Islet of Langerhans (tissue), 1 donor: ENCODE measurements around the gene ISG20.
"Not testable (repeated sequence)": the region's sequence is repeated elsewhere in the genome, so short reads cannot be mapped to it uniquely, and the experiment has no call there.

ENCODE experiments used
- FAIRE-seq: peaks from one replicate; lab custom pipeline; 2011; peaks lifted over from hg19 to GRCh38; lab: Jason Lieb, UNC

ISG20 gene

DNA sequence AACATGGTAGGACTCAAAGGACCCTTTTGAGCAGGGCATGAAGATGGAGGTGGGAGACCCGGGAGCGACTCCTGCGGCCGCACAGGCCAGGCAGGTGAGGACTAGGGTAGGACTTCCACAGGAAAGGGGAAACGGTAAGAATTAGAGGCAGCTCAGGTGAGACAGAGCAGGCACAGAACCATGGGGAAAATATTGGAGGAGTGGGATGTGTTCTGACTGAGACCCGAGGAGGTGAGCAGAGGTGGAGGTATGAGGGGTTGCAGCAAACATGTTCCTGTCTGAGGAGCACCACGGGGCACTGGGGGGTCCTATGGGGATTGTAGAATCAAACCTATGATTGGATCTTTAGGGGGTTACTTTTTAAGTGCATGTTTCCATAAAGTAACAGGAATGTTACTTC lies 1.4 kb upstream of the ISG20 start:
- FAIRE-seq: no peak

DNA sequence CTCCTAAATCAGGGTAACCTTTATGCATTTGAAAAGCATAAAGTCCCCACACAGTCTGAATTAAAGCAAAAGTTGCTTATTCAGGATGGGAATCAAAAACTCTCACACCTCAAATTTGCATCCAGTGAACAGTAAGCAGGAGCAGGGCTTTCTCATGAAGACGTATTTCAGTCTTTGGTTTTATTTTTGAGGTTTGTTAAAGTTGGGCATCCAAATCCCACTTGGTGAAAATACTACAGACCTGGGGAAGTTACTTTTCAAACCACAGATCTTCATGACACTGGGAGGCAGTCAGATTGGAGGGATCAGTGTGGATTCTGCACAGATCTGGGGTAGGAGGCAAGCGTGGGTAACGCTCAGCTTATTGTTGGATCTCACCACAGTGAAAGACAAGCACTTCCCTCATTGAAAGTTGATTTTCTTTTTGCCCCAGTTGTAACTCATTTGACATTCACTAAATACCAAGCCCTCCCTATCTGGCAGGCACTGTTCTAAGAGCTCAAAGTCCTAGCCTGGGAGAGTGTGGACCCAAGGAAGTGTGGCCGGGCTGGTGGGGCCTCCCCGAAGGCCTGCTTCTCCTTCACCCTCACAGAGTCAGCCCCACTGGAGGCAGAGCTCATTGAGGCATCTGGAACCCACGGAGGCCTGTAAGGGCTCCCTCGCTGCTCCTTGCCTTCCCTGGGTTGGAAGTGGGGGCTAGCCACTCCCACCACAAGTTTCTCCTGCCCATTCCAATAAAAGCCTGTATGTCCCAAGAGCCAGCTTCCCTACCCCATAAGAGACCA lies 783 bp upstream of the ISG20 start:
- FAIRE-seq: no peak

DNA sequence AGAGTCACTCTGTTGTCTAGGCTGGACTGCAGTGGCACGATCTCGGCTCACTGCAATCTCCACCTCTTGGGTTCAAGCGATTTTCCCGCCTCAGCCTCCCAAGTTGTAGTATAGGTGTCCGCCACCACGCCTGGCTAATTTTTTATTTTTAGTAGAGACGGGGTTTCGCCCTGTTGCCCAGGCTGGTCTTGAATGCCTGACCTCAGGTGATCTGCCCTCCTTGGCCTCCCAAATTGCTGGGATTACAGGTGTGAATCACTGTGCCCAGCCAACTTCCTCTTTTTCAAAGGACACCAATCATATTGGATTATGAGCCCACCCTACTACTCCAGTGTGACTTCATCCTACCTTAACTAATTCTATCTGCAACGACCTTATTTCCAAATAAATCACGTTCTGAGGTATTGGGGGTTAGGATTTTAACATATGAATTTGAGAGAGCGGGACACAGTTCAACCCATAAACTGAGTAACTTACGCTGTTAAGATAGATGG lies 3.2 kb downstream of the ISG20 start:
- no peak for FAIRE-seq

DNA sequence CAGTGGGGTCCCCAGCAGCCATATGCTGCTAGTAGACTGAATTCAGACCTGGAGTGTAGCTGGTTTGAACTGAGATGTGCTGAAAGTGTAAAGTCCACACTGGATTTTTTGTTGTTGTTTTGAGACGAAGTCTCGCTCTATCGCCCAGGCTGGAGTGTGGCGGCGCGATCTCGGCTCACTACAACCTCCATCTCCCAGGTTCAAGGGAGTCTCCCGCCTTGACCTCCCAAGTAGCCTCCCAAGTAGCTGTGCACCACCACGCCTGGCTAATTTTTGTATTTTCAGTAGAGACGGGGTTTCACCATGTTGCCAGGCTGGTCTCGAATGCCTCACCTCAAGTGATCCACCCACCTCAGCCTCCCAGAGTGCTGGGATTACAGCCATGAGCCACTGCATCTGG lies 3.7 kb downstream of the ISG20 start:
- FAIRE-seq: not testable (repeated sequence)

DNA sequence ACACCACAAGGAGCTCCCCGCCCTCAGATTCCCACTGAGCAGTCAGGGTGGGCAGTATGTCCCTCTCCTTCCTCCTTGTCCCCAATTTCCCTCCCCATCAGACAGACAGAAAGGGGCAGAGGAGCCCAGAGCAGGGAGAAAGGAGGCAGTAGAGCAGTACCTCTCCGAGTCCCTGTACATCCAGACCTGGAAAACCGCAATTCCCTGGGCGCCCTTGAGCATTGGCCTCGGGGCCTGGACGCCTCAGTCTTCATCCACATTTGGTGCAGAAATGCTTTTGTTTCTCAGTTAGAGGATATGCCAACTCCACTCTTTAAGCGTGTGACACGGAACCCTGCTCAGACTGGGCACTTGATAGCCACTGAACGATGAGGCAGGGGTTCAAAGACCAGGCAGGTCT lies 5.9 kb downstream of the ISG20 start:
- no peak for FAIRE-seq

DNA sequence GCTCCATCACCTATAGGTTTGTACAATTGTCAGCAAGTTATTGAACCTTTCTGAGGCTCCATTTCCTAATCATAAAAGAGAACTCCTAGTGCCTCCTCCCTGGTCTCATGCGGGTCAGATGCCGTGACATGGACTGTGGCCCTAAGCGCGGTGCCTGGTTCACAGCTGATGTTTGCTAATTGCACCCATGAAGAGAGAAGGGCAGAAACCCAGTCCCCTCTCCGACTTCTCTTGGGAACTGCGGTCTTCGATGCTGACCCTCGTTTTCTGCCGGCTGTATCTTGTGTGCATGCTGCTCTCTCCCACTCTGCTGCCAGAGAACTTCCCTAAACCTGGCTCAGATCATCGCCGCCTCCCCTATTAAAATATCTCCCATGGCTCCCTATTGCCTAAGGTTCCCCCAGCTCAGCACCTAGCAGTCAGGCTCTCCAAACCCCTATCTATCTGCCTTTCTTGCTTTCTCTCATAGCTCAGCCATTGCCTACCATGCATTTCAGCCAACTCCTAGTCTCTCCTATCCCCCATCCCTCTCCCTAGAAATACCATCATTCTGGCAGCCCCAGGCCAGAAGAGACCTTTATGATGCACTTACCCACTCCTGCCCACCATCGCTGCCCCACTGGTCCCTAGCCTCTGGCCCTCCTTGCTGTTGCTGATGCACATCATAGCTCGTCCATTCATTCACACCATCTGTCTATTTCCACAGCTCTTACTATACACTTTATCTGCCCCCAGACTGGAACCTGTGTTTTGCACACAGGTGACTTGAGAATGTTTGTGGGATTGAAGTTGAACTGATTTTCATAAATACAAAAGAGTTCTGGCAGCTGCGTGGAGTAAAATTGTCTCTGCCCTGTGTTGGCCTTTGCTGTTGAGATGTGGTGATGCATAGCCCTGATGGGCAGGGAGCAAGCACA lies 6.6 kb downstream of the ISG20 start:
- no peak for FAIRE-seq

DNA sequence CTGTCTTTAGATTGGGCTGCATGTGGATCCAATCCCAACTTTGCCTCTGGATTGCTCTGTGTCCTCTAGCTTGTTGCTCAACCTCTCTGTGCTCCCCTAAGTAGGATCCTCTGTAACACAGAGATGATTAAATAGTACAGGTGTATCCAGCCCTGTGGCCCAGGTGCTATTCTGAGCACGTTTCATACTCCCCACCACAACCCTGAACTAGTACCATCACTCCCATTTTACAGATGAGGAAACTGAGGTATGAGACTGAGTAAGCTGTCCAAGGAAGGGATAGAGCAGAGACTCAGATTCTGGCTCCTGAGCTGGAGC lies 7.2 kb downstream of the ISG20 start:
- FAIRE-seq: no peak

DNA sequence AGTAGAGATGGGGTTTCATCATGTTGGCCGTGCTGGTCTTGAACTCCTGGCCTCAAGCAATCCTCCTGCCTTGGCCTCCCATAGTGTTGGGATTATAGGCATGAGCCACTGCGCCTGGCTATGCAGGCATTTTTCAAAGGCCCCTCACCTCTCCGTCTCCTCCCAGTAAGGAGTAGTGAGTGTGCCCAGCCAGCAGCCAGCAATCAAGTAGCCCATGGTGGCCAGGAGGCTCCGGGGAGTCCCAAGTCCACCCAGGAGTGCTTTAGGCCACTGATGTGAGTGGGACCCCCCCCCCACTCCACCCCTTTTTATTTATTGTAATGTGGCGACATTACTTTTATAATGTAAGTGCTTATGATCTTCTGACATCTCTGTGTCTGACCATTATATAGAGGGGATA lies 8.1 kb downstream of the ISG20 start:
- no peak for FAIRE-seq

DNA sequence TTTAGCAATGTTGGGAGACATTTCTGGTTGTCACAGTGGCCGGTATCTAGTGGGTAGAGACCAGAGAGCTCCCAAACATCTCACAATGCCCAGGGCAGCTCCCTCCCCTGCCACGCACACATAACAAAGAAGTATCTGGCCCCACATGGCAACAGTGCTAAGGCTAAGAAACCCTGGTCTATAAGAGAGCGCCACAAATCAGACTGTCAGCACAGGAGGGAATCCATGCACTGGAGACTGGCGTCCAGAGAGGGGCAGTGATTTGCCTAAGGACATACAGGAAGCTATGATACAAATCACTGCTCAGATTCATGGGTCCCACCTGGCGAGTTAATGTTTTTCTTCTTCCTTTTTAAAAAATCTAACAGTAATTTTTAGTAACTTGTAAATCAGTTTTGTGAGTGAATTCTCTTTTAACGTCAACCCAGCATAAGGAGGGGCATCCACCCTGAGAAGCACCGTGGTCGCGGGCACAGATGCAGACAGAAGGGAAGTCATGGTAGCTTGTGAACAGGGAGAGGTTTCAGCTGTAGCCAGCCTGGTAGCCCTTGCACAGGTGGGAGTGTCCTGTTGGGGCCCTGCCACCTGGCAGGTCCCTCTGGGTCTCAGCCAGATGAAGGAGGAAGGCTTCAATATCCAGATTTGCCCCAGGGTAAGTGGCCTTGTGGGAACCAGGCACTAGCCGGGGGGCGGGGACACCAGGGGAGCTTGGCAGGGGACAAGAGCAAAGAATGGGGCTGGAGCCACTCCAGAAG lies 8.7 kb downstream of the ISG20 start:
- FAIRE-seq: no peak

DNA sequence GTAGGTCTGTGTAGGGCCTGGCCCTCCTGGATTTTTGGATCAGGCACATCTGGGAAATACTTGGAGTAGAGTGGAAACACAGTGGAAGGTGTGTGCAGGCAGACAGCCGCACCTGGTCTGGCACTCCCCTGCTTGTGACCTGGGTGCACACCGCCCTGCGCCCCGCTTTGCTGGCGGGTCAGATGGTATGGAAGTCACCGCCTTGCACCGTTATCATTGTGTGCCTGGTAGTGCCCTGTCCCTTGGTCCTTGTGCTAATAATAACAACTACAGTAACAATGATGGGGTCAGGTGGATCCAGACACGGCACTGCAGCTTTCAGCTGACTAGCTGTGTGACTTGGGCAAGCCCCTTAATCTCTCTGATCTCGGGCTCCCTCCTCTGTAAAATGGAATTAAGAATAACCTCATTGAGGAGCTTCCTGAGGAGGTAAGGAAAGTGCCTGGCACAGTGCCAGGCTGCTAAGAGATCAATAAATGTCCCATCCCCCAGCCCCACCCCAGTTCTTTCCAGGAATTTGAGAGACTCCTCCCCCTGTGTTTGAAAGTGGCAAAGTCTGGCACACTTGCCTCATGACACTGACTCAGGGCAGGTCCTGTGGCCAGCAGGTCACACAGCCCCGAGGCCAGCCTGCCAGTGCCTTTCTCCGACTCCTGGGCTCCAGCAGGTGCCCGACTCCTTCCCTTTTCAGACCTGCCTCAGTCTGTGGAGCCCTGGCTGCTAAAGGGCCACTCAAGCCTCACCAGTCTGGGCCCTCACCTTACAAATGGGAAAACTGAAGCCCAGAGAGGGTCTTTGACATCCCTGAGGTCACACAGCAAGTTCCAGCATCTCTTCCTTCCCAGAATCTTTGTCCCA lies 9.8 kb downstream of the ISG20 start:
- FAIRE-seq: no peak

DNA sequence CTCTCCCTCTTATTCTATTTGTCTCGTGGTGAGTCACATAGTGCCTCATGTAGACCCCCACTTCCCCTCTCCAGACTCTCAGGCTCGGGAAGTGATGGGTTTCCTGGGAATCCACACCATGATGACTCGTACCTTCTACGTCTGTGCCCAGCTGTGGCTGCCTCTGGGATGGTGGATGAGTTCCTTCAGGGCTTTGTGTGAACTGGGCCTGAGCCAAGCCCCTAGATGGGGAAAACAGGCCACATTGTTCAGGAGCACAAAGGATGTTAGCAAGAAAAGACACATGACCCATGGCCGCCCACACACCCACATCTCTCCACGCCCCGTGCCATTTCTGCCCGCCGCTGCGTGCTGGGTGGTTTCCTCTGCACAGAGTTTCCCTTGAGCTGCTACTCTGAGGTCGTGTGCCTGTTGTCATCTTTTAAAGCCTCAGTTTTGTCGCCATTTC lies 10.5 kb downstream of the ISG20 start:
- no peak for FAIRE-seq

DNA sequence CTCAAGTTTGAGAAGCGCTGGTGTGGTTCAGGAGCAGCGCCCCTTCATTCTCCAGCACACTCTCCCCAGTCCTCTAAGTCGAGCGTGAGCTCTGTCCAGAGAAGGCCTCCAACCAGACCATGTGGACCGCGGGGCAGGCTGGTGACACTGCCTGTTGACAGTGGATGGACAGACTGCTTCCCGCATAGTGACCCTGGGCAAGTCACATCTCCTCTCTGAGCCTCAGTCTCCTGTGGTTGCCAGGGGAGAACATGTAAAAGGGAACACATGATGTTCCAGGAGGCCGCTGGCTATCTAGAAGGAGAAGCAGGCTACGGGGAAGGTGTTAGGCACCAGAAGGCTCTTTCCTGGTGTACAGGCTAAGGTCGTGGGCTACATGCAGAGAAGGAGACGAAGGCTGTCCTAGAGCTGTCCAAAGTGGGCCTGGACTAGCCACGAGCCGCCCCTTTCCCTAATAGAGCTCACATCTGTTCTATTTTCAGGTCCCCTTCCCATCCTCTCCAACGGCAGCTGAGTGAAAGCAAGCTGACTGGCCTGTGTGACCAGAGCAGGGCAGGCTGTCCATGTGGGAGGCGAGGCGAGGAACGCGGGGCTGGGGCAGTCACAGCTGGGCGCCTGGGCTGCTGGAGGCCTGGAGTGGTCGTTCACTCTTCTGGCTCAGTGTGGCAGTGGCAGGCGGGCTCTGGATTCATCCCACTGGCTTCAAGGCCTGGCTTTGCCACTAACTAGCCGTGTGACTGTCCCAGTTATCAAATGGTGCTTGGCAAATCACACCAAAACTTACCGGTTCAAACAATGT lies 11.1 kb downstream of the ISG20 start:
- no peak for FAIRE-seq

DNA sequence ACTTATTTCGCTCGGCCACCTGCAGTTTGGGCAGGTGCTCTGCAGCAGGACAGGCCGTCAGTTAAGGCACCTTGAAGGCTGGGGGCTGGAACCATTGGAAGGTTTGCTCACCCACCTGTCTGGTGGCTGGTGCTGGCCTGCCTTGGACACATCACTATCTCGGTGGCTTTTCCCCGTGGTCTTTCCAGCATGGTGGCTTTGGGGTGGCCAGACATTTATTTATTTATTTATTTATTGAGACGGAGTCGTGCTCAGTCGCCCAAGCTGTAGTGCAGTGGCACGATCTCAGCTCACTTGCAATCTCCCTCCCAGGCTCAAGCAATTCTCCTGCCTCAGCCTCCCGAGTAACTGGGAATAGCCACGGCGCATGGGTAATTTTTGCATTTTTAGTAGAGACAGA lies 11.7 kb downstream of the ISG20 start:
- no peak for FAIRE-seq

DNA sequence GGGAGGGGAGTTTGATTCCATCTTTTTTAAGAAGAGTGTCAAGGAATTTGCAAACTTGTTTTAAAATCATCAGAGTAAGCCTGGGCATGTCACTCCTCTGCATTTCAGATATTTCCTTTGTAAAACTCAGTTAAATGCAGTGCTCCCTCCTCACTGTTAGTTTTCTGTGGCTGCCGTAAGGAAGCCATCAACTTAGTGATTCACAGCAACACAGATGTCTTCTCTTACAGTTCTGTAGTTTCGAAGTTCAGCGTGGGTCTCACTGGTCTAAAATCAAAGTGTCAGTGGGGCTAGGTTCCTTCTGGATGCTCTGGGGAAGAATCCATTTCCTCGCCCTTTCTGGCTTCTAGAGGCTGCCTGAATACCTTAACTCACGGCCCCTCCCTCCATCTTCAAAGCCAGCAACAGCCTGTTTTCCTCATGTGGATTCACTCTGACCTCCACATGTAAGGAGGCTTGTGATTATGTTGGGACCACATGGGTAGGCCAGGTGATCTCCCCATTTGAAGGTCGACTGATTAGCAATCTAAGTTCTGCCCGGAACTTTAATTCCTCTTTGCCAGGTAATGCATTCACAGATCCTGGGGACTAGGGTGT lies 12.4 kb downstream of the ISG20 start:
- no peak for FAIRE-seq

DNA sequence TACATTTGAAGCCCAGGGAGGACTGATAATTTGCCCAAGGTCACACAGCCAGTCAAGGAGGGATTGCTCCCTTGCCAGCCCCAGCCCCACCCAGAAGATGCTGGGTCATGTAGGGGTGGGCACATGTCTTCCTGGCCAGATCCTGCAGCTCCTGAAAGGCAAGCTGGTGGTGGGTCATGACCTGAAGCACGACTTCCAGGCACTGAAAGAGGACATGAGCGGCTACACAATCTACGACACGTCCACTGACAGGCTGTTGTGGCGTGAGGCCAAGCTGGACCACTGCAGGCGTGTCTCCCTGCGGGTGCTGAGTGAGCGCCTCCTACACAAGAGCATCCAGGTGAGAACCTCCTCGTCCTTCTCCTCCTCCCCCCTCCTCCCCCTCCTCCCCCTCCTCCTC lies 13.2 kb downstream of the ISG20 start:
- FAIRE-seq: no peak

DNA sequence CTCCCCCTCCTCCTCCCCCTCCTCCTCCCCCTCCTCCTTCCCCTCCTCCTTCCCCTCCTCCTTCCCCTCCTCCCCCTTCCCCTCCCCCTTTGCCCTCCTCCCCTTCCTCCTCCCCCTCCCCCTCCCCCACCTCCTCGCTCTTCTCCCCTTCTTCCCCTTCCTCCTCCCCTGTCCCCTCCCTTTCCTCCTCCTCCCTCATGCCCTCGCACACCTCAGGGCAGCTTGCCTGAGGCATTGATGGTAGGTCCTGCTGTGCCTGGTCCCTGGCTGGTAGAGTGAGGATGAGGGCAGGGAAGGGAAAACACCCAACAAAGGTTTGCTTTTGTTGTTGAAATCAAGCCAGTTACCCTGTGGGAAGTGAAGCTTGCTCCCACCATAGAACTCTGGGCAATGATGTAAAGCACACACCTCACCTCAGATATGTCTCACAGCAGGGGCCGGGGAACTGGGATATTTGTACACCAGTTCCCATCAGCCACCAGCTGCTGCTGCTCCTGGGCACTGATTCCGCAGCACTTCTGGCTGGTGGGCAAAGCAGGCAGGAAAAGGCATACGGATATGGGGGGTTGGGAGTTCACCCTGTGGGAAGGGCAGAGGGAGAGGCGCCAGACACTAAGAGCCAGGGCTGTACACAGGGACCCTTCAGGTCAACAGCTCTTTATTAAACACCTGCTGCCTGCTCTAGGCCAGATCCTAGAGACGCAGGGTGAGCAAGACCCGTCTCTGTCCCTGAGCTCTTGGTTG lies 13.8 kb downstream of the ISG20 start:
- no peak for FAIRE-seq

DNA sequence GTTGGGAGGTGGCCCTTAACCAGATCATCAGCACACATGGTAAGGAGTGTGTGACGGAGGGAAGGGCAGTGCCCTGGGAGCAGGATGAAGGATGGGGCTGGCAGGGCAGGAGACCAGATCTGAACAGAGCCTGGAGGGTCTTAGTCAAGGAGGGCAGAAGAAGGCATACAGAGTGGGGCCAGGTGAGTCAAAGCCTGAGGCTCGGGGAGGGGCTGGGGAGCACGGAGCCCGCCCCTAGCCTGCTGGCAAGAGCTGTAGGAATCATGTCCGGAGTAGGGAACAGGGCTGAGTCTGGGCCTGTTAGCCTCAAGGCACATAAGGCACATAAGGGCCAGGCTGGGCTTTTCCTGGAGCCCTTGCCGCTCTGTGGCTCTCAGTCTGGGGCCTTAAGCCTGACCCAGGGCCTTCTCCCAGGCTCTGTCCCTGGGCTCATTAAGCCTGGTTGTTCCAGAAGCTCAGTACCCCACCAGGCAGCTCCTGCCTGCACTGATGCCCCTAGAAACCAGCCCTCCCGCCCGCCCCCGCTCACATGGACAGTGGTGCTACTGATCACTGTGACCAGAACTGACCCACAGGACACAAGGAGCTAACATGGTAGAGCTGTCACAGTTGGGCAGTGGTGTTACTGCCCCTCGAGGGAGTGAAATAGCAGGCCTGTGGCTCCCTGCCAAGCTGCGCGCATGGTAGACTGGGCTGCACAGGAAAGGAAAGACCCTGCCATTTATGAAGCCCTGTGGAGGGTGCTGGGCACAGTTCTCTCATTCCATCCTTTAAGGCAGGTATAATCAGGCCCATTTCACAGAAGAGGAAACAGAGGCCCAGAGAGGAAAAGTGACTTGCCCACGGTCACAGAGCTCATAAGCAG lies 14.6 kb downstream of the ISG20 start:
- FAIRE-seq: no peak

DNA sequence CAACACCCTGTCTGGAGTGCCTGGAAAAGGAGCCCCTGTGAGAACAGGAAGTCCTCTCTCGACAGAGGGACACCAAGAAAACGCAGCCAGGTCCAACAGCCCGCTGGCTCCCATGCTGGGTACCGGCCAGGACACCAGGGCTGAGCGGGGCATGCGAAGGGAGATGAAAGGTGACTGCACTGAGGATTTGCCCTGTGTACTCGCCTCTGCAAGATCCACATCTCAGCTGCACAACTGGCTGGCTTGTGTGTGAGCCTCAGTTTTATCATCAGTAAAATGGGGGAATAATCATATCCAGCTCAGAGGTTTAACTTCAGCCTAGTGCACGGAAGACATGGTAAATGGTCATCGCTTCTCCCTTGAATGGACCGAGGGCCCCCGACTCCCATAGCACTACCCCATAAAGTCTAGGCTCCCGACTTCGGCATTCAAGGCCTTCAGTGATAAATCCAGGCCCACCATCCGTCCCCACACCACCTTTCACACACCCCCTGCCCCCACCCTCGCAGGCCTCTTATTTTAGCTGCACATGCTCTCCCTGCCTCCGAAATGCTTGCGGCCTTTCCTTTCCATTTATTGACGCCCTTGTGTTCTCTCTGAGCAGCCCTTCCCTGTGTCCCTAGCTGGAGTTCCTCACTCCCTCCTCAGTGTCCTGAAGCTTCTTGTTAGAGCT lies 15.8 kb downstream of the ISG20 start:
- no peak for FAIRE-seq
